HG02973 (cell line): Measurements from ENCODE around the gene NF1.
"Not testable (repeated sequence)": the region's sequence is repeated elsewhere in the genome, so short reads cannot be mapped to it uniquely, and the experiment has no call there.

Experiments used
- ATAC-seq: cut with Tn5 transposase; IDR thresholded peaks from one replicate; pipeline ENCODE4 v1.9.1; 2021; ENCODE audit warnings: moderate library complexity; ENCODE audit not compliant: unreplicated experiment

The NF1 gene

DNA sequence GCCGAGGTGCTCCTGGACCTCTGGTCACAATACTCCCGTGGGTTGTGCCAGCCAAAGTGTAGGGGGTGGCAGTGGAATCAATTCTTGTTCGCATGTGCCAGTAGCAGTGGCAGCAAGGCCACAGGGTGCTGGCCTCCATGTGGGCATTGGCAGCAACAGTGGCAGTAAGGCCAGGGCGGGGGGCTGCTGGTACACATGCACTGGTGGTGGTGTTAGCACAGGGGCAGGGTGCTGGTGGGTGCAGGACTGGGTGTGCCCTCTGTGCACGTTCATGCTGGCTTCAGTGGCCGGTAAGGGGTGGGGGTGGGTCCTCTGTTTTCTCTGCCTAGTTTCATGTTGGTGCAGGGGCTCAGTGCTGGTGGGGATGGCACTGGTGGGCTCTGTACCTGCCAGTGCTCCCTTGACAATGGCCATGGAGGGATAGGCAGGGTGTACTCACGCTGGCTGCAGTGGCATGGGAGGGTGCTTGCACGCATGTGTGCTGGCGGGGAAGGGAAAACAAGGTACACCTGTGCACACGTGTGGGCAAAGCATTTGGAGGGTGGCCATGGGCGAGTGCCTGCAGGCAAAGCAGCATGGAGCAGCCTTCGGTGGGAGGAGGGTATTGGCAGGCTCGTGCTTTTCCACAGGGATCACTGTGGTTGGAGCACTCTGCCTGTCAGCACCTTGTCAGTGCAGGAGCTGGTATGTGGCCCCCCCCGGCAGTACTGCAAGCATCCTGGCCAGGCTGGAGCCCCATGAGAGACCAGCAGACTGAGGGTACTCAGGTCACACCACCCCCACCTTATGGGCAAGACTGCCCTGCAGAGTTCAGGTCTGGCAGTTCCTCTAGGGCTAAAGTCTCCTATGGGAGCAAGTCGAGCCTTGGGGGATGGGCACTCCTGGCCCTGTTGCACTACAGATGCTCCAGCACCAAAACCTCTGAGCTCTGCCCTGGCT lies 35.8 kb downstream of the NF1 start:
- ATAC-seq, result no peak

DNA sequence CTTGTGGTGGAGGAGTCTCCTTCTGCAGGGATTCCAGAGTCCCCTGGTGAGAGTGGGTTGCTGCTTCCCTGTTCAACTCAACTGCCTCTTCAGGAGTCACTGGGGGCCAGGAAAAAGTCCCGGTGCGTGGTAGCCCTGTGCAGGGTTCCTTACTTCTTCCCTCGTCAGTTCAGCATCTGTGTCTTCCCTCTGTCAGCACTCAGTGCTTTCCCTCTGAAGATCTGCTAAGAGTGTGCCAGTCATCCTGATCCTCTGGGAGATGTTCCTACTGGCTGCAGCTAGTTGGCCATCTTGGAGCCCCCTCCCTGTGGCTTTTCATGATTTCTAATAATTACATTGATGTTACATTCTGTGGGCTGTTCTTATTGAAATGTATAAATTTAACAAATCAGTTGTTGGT lies 36.5 kb downstream of the NF1 start:
- no peak for ATAC-seq

DNA sequence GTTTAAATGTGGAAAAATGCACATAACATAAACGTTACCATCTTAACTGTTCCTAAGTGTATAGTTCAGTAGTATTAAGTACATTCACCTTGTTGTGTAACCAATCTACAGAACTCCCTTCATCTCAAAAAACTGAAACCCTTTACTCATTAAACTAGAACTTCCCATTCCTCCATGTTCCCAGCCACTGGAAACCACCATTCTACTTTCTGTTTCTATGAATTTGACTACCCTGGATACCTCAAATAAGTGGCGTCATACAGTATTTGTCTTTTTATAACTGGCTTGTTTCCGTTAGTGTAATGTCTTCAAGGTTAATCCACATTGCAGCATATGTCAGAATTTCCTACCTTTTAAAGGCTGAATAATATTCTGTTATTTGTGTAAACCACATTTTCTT lies 38.2 kb downstream of the NF1 start:
- no peak for ATAC-seq

DNA sequence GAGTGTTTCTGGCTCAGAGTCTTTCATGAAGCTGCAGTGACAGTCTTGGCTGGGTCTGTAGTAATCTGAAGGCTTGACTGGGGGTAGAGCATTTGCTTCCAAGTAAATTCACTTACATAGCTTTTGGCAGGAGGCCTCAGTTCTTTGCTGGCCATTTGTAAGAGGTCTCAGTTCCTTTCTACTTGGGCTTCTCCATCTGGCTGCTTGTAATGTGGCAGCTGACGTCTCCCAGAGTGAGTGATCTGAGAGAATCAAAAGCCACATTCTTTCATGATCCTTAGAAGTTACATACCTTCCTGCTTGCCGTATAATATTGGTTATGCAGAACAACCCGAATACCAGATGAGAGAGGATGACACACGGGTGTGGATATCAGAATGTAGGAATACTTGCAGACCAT lies 39.8 kb downstream of the NF1 start:
- no peak for ATAC-seq

DNA sequence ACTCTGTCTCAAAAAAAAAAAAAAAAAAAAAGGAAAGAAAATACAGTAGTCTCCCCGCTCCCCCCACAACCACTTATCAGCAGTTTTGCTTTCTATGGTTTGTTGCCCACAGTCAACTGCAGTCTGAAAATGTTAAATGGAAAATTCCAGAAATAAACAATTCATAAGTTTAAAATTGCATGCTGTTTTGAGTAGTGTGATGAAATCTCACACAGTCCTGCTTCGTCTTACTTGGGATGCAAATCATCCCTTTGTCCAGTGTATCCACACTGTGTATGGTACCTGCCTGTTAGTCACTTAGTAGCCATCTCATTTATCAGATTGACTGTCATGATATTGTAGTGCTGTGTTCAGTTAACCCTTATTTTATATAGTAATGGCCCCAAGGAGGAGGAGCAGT lies 41.5 kb downstream of the NF1 start:
- ATAC-seq, result no peak

DNA sequence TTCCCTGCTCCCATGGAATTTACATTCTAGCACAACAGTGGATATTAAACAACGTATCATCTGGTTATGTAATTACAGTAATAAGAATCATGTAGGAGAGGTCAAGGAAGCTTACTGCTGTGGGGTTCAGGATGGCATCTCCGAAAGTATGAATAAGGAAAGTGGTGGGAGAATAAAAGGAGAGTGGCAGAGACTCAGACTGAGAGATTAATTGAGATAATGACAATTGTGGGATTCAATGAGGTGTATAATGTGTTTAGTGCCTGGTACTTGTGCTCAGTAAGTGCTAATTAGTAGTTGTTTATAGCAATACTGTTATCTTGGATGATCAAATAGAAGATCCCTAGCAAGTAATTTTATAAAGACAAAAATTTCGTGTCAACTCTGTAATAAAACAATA lies 45.3 kb downstream of the NF1 start:
- no peak for ATAC-seq

DNA sequence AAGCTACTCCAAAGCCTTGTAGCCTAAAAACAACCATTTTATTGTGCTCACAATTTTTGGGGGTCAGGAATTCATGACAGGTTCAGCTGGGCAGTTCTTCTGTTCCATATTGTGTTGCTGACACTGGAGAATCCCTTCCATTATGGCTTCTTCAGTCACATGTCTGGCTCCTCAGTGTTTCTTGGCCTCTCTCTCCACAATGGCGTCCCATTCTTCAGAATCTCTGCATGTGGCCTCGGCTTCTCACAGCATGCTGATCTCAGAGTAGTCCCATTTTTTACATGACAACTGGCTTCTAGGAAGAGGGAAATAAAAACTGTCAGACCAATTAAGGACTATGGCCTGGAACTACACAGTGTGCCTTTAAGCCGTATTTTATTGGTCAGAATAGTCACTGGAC lies 49.7 kb downstream of the NF1 start:
- ATAC-seq, result no peak

DNA sequence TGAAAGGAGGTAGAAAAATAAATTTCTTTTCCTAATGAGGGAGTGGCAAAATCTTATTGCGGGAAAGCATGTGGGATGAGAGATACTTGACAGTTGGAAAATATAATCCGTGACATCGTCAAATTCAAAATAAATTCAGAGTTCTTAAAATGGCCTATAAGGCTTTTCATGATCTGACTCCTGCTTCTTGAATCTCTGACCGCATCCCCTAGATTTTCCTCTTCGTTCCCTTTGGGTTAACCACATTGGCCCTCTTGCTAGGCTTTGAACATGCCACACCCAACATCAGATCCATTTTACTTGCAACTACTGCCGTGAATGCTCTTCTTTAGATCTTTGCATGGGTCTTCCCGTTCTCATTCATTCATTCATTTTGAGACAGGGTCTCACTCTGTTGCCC lies 50.1 kb downstream of the NF1 start:
- no peak for ATAC-seq

DNA sequence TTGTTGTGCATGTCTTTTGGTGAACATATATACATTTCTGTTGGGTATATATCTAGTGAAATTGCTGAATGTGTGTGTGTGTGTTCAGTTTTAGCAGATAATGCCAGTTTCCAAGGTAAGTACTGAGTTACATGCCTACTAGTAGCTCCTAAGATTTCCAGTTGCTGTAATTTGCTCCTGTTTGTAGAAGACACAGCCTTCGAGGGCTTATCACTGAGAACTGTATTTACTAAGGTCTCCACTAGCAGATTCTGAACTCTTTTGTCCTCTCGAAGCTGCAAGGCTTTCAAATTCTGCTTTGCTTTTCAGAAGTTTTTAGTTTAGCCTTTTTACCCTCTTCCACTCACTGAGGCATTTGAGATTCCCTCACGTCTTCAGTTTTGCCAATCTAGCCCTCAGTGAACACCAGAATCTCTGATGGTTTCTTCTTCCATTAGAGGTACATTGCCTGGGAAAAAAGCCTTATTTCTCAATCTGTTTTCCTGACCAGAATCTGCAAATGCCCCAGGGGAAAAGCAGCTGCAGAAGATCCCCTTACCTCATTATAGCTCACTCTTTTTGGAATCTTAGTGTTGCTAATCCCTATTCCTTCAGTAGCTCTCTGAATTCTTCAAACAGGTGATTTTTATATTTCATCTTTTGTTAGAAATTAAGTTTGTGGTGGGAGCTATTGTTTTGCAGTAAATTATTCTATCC lies 52.9 kb downstream of the NF1 start:
- ATAC-seq, result no peak

DNA sequence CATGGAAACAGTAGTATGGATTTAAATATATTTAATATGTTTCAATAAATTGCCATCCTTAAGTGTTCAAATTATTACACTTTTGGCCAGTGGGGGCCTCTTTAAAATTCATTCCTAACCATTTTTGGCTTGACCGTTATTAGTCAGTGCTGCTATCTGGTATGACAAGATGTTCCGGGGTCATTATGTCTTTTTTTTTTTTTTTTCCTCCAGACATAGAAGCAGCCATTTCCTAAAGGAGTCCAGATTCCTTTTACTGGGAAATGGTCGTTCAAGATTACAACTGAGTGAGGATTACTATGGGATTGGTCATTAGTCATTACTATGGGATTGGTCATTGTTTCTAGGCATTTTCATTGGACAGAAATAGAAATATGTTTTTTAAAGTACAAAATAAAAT lies 53.4 kb downstream of the NF1 start:
- no peak for ATAC-seq

DNA sequence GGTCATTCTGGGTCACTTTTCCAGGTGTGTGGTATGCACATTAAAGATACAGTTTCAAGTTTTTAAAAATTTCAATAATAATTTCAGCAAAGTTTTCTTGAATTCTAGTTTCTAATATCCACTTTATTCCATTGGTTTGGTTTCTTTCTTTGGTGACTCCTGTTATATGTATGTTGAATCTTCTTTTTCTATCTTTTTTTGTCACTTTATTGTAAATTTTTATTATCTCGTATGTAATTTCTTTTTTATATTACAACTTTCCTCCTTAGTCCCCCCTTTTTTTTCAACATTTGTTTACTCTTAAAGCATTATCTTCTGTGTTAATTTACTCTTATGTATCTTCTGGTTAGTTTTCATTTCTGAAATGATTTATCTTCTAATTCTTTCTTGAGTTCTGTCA lies 57.5 kb downstream of the NF1 start:
- ATAC-seq, result no peak

DNA sequence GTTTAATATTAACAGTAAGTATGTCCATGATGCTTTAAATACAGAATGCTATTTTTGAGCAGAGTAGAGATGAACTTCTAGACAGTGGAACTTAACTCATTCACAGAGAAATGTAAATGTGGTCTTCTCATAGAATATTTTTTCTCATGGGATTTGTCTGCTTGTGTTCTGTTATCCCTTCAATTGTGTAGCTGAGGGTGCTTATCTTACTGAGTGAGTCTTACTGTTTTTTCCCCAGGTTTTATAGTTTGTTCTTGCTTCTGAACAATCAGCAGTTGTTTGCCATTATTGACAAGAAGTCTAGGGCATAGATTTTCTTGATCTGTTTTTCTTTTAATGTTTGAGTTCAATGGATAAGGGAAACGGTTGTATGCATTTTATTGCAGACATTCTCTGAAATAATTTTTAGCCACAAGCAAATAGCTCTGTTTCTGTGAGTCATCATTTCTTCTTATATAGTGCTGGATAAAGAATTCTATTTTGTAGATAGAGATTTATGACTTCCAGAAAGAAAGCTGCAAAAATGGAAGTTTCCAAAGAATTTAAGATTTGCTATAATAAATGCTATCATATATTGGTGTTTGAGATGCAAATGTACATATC lies 60.5 kb downstream of the NF1 start:
- no peak for ATAC-seq

DNA sequence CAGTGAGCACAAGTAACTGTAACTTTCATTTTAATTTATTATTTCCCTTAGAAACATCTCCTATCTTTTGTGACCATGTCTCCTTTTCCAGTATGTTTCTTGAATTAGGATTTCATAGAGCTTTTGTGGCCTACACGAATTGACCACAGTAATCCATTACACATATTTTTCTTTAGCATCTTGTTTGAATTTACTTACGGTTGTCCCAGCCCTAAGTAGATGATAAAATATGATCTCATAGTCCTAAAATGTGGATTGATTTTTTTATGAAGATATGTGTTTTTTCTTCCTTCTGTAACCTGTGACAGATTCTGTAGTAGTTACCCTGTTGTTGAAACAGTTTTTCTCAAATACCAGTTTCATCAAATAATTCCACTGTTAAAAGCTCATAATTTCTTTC lies 61.5 kb downstream of the NF1 start:
- ATAC-seq, result no peak

DNA sequence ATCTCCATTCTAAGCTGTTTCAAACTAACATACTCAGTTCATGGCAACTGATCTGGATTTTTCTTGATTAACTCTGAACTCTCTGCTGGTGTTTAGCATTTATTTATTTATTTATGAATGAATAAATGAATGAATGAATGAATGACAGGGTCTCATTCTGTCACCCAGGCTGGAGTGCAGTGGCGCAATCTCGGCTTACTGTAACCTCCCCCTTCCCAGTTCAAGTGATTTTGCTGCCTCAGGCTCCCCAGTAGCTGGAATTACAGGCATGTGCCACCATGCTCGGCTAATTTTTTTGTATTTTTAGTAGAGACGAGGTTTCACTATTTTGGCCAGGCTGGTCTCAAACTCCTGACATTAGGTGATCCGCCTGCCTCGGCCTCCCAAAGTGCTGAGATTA lies 62.1 kb downstream of the NF1 start:
- ATAC-seq, result not testable (repeated sequence)

DNA sequence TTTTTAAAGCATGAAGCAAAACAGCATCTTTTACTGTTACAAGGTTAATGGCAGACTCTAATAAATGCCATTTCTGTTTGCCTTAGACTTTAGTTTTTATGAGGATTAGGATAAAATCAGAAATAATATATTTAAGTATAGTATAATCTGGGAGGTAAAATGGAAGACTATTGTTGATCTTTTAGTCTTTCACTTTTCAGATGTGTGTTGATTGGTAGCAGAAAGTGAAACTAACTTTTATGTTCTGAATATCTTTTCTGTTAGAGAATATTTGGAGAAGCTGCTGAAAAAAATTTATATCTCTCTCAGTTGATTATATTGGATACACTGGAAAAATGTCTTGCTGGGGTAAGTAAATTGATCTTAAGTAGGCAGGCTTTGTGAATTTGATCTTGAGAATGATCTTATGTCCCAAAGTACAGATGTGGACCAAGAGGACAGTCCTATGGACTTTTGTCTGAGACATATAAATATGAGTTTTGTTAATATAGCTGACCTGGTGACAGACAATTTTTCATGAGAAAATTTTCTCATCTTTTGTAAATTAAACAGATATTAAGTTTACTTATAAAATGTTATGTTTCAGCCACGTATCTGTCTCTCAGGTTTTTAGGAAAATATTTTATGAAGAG lies 64.1 kb downstream of the NF1 start:
- ATAC-seq, result no peak

DNA sequence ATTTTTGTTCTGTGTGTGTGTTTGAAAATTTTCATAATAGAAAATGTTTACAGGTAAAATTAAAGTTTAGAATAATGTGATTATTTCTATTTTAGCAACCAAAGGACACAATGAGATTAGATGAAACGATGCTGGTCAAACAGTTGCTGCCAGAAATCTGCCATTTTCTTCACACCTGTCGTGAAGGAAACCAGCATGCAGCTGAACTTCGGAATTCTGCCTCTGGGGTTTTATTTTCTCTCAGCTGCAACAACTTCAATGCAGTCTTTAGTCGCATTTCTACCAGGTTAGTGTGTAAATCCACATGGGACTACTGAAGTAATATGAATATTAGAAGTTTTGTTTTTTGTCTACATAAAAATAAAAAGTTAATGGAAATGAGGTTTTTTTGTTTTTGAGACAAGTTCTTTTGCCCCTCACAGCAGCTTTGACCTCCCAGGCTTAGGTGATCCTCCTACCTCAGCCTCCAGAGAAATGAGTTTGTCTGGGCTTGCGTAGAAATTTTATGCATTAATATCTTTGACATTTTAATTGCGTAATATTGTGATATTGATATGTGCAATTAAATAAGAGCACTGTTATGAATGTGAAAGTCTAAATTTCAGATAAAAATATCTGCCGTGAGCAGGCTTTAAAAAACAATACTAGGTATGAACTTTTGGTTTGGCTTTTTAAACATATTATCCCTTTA lies 68.5 kb downstream of the NF1 start:
- no peak for ATAC-seq

DNA sequence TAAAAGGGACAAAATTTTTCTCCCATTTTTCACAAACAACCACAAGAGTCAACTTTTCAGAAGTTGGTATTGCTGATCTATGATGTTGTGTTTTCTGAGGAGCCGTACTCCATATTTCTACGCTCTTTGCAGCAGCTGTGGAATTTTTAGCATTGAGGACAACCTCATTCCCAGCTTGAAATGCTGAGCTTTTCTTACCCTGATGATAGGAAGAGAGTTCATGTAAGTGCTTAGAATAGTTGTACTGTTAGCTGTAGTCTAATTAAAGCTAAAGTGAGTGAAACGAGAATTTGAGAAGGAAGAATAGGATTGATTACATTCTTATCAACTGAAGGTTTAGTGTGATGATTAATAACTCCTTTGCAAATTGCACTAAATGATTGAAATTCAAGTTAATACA lies 72.3 kb downstream of the NF1 start:
- no peak for ATAC-seq

DNA sequence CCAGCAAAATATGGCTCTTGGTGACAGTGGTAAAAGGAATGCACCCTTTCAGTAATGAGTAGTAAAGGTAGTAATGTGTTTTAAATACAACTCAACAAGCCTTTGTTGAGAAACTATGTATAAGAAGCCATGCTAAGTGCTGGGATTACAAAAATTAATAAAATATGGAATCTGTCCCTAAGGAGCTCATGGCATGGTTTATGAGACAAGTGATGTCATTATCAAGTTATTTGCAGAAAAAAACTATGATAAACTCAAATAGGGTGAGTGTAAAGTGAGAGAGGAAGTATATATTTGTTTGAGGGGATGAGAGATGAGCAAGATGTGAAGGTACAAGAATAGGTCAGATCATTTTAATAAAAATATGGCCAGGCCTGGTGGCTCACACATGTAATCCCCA lies 76.9 kb downstream of the NF1 start:
- ATAC-seq, result no peak

DNA sequence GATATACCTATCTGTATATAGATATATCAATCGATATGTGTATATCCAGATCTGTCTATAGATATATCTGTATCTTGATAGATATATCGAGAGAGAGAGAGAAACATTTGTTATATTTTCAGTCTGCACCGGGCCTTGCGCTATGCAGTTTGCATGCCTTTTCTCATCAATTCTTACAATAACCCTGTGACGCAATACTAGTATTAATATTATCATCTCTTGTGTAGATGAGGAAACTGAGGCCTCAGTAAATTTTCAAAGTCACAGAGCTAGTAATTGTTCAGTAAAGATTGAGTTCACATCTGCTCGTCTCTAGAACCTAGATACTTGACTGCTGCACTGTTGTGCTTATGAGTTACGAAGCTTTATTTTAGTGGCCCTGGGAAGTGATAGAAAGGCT lies 77.6 kb downstream of the NF1 start:
- ATAC-seq, result no peak

DNA sequence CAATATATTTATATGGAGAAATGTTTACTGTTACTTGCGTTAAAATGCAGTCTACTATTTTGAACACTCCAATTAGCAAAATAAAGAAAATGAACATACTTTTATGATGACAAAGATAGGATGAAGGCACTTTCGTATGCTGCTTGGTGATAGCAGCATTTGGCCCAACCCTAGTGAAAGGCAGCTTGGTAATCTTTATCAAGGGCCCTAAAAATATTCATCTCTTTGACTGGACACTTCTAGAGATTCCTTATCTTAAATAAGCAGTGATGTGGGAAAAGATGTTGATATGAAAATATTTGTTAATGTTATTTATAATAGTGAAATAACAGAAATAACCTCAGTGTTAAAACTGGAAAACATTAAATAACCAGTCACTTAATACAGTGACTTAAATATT lies 79.4 kb downstream of the NF1 start:
- ATAC-seq, result no peak

DNA sequence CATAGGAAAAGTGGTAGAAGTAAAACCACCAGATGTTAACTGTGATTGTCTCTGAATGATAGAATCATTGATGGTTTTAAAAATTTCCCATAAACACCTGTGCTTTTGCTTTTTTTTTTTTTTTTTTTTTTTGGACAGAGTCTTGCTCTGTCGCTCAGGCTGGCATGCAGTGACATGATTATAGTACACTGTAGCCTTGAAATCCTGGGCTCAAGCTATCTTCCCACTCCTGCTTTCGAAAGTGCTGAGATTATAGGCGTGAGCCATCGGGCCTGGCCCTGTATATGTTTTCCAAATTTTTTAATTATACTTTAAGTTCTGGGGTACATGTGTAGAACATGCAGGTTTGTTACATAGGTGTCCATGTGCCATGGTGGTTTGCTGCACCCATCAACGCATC lies 80.5 kb downstream of the NF1 start:
- no peak for ATAC-seq
